WI38 (cell line): ENCODE results near the gene BICDL1.

ENCODE experiments used
- H3K4me3 ChIP-seq: 2 replicates; pipeline ENCODE4 v1.5.1; 2011; ENCODE audit warnings: low read depth, mild to moderate bottlenecking, control low read depth, low read length
- TF ChIP-seq, protein P1 (sequence below): IDR thresholded peaks from 2 replicates; pipeline ENCODE4 v1.5.1; 2012; ENCODE audit warnings: low read depth, mild to moderate bottlenecking, control low read depth, low read length

BICDL1 gene, protein sequence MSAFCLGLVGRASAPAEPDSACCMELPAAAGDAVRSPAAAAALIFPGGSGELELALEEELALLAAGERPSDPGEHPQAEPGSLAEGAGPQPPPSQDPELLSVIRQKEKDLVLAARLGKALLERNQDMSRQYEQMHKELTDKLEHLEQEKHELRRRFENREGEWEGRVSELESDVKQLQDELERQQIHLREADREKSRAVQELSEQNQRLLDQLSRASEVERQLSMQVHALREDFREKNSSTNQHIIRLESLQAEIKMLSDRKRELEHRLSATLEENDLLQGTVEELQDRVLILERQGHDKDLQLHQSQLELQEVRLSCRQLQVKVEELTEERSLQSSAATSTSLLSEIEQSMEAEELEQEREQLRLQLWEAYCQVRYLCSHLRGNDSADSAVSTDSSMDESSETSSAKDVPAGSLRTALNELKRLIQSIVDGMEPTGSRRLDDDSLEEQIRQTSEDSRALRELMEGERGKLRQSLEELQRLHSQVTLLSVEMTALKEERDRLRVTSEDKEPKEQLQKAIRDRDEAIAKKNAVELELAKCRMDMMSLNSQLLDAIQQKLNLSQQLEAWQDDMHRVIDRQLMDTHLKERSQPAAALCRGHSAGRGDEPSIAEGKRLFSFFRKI

GRCh38 chr12:119988472-119989360, at the start of gene BICDL1:
BICDL1 (plus strand) TSS chr12:119989236; CDS start chr12:119989869, 633 bp downstream.
- H3K4me3 ChIP-seq = peak within 1 kb of the TSS; percentile 54
- TF ChIP-seq, protein P1, sequence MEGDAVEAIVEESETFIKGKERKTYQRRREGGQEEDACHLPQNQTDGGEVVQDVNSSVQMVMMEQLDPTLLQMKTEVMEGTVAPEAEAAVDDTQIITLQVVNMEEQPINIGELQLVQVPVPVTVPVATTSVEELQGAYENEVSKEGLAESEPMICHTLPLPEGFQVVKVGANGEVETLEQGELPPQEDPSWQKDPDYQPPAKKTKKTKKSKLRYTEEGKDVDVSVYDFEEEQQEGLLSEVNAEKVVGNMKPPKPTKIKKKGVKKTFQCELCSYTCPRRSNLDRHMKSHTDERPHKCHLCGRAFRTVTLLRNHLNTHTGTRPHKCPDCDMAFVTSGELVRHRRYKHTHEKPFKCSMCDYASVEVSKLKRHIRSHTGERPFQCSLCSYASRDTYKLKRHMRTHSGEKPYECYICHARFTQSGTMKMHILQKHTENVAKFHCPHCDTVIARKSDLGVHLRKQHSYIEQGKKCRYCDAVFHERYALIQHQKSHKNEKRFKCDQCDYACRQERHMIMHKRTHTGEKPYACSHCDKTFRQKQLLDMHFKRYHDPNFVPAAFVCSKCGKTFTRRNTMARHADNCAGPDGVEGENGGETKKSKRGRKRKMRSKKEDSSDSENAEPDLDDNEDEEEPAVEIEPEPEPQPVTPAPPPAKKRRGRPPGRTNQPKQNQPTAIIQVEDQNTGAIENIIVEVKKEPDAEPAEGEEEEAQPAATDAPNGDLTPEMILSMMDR = no peak

- H3K4me3 ChIP-seq = no peak overlapping the region
- TF ChIP-seq, protein P1 = no peak
Measured at GRCh38 chr12:119940897-119941296, 48.1 kb upstream of the BICDL1 start.

DNA sequence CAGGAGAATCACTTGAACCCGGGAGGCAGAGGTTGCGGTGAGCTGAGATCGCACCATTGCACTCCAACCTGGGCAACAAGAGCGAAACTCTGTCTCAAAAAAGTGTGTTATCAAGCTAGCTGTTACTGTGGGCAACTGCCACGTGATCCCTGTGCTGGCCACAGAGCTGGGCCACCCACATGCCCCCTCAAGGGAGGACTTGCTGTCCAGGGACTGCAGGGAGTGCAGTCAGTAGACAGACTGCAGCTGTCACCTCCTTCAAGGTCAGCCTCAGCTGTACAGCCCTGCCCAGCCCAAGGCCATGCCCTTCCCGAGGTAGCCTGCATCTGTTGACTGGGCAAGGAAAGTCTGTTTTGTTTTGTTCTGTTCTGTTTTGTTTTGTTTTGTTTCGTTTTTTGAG, 46.6 kb upstream of the BICDL1 start:
- TF ChIP-seq, protein P1 = no peak
- no peak overlapping the region for H3K4me3 ChIP-seq

GRCh38 chr12:119946213-119946612, 42.8 kb upstream of the BICDL1 start:
- no peak overlapping the region for H3K4me3 ChIP-seq
- TF ChIP-seq, protein P1 = no peak

DNA sequence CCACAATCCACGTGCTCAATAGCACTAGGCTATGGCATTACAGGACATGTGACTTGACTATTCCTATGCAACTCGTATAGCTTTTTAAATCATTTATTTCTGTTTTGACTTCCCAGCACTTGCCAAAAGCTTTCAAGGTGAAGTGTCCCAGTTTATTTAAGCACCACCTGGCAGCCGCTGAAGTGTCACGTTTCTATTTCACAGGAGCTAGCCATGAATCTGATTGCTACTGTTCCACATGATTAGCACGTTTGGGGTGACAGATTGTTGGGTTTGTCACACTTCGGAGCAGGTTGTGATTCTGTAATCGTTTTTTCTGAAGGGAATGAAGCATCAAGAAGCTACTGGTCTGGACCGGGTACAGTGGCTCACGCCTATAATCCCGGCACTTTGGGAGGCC, 39.9 kb upstream of the BICDL1 start:
- TF ChIP-seq, protein P1 = no peak
- H3K4me3 ChIP-seq = no peak overlapping the region

DNA sequence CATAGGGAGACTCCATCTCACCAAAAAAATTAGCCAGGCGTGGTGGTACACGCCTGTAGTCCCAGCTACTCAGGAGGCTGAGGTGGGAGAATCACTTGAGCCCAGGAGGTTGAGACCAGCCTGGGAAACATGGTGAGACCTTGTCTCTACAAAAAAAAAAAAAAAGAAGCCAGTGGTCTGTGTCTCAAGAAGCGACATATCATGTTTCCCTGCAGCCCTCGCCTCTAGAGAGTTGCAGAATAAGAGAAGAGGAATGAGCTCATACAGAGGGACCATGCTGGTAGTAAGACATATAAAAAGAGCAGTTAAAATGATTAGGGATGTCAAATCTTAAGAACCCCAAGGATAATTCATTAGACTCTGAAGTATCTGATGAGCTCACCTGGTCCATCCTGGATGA, 39.4 kb upstream of the BICDL1 start:
- H3K4me3 ChIP-seq = no peak overlapping the region
- TF ChIP-seq, protein P1 = no peak
